CD14-positive monocyte (primary cell): ENCODE results near the gene HSPA12B. TPM values are rescaled to one million over a fixed set of nuclear protein-coding genes. Genes with fewer than 3 reads are reported as not detected.

Experiments
- DNase-seq, 3 donors: peaks; one replicate each; pipeline ENCODE4 v3.0.0-alpha.2; 2011 to 2022
- H2AFZ ChIP-seq: 2 replicates; pipeline ENCODE4 v1.6.0; 2012; ENCODE audit warnings: mild to moderate bottlenecking, low read depth, low read length, inconsistent platforms; ENCODE audit not compliant: insufficient read depth, poor library complexity, severe bottlenecking
- H3K27ac ChIP-seq, 2 donors: 1 replicate in 1 of 2; 2 replicates in 1 of 2; pipeline ENCODE4 v1.5.1; 2012 to 2013; ENCODE audit warnings: low read length in 2 of 2, control low read depth in 1 of 2, inconsistent platforms in 1 of 2, low read depth in 1 of 2, mild to moderate bottlenecking in 1 of 2
- H3K27me3 ChIP-seq, 2 donors: one replicate each; pipeline versions ENCODE4 v1.6.0 to v1.6.1; 2011 to 2013; ENCODE audit warnings: low read length in 2 of 2; ENCODE audit not compliant: control insufficient read depth in 2 of 2, insufficient read depth in 2 of 2
- H3K36me3 ChIP-seq, 2 donors: replicated peaks in 1 of 2; 1 replicate in 1 of 2; 2 replicates in 1 of 2; pipeline versions ENCODE4 v1.5.1 to v1.6.1; 2012 to 2013; ENCODE audit warnings: low read length in 2 of 2, control low read depth in 1 of 2, inconsistent platforms in 1 of 2, mild to moderate bottlenecking in 1 of 2; ENCODE audit not compliant: insufficient read depth in 2 of 2, control insufficient read depth in 1 of 2
- H3K4me1 ChIP-seq, 2 donors: 1 replicate in 1 of 2; 2 replicates in 1 of 2; pipeline versions ENCODE4 v1.5.1 to v1.6.1; 2012 to 2013; ENCODE audit warnings: low read length in 2 of 2, control low read depth in 1 of 2, inconsistent platforms in 1 of 2, mild to moderate bottlenecking in 1 of 2, moderate library complexity in 1 of 2; ENCODE audit not compliant: insufficient read depth in 2 of 2, control insufficient read depth in 1 of 2
- H3K4me2 ChIP-seq: replicated peaks from 2 replicates; pipeline ENCODE3; 2012; ENCODE audit warnings: low read length, moderate library complexity, mild to moderate bottlenecking; ENCODE audit not compliant: poor library complexity, severe bottlenecking; ENCODE audit errors: extremely low read depth
- H3K4me3 ChIP-seq, 3 experiments: fragments of 200-600 bp in 1 of 3; sonication (generic) in 1 of 3; replicated peaks in 1 of 3; 1 replicate in 2 of 3; 2 replicates in 1 of 3; pipeline ENCODE4 v1.5.1; 2011 to 2013; ENCODE audit warnings: low read length in 3 of 3, mild to moderate bottlenecking in 3 of 3, control low read depth in 2 of 3, low read depth in 2 of 3, inconsistent platforms in 1 of 3, moderate library complexity in 1 of 3
- H3K79me2 ChIP-seq: 2 replicates; pipeline ENCODE4 v1.6.0; 2012; ENCODE audit warnings: mild to moderate bottlenecking, control low read depth, inconsistent platforms, low read length, moderate library complexity; ENCODE audit not compliant: insufficient read depth
- H3K9ac ChIP-seq: 2 replicates; pipeline ENCODE4 v1.6.0; 2017; ENCODE audit warnings: low read length, mild to moderate bottlenecking; ENCODE audit not compliant: insufficient read depth, poor library complexity, severe bottlenecking
- H3K9me3 ChIP-seq, 2 donors: replicated peaks in 1 of 2; 1 replicate in 1 of 2; 2 replicates in 1 of 2; pipeline versions ENCODE4 v1.5.1 to v1.6.1; 2012 to 2013; ENCODE audit warnings: low read length in 2 of 2, control low read depth in 1 of 2; ENCODE audit not compliant: control insufficient read depth in 1 of 2, insufficient read depth in 1 of 2
- H4K20me1 ChIP-seq: 2 replicates; pipeline ENCODE4 v1.6.0; 2012; ENCODE audit warnings: mild to moderate bottlenecking, low read length, control low read depth, moderate library complexity; ENCODE audit not compliant: insufficient read depth
- H3K27ac Mint-ChIP-seq, 7 donors: one replicate each; pipeline ENCODE4 v1.8.0; 2020; ENCODE audit warnings: mild to moderate bottlenecking in 7 of 7, mixed read lengths in 7 of 7, moderate library complexity in 6 of 7, inconsistent platforms in 2 of 7
- H3K27me3 Mint-ChIP-seq, 3 donors: one replicate each; pipeline ENCODE4 v1.8.0; 2021 to 2022; ENCODE audit warnings: low read depth in 3 of 3, mild to moderate bottlenecking in 3 of 3, mixed read lengths in 3 of 3, moderate library complexity in 3 of 3, inconsistent platforms in 1 of 3
- H3K36me3 Mint-ChIP-seq, 2 donors: one replicate each; pipeline ENCODE4 v1.8.0; 2020; ENCODE audit warnings: mixed read lengths in 2 of 2, inconsistent platforms in 1 of 2, mild to moderate bottlenecking in 1 of 2
- H3K4me1 Mint-ChIP-seq: one replicate; pipeline ENCODE4 v1.8.0; 2020; ENCODE audit warnings: mild to moderate bottlenecking, mixed read lengths
- H3K4me3 Mint-ChIP-seq, 2 donors: one replicate each; pipeline ENCODE4 v1.8.0; 2020; ENCODE audit warnings: mild to moderate bottlenecking in 2 of 2, mixed read lengths in 2 of 2, moderate library complexity in 1 of 2
- H3K9me3 Mint-ChIP-seq, 7 donors: one replicate each; pipeline ENCODE4 v1.8.0; 2020 to 2022; ENCODE audit warnings: mixed read lengths in 7 of 7, mild to moderate bottlenecking in 6 of 7, moderate library complexity in 6 of 7, inconsistent platforms in 2 of 7
- WGBS: methylation state at CpG from one replicate; pipeline ENCODE4 v1.1.5; 2013; ENCODE audit warnings: missing lambda C conversion rate; ENCODE audit not compliant: insufficient coverage; 5-methylcytosine and 5-hydroxymethylcytosine counted together
- intact Hi-C, 2 donors: fragments of 100-400 bp; cut with micrococcal nuclease; formaldehyde crosslinking; loops; one replicate each; pipeline versions ENCODE4 v1.15.0 to v1.15.1; 2023
- polyA plus RNA-seq, 3 donors: library from polyadenylated mRNA; depleted of rRNA in 1 of 3; unstranded in 2 of 3; stranded (reverse) in 1 of 3; fragments of 300-500 nt in 2 of 3; fragments of >200 nt in 1 of 3; fragmentation: Illumina TruSeq in 2 of 3; gene quantifications; 1 replicate in 2 of 3; 2 replicates in 1 of 3; pipeline ENCODE4 v1.2.3, GENCODE V29; 2012 to 2021
- TF ChIP-seq, protein P1 (sequence below): fragments of 200-600 bp; IDR thresholded peaks from one replicate; pipeline ENCODE4 v1.8.0; 2022; ENCODE audit warnings: antibody characterized with exemption, mild to moderate bottlenecking

The HSPA12B gene
- polyA plus RNA-seq, 3 donors = not detected

DNA sequence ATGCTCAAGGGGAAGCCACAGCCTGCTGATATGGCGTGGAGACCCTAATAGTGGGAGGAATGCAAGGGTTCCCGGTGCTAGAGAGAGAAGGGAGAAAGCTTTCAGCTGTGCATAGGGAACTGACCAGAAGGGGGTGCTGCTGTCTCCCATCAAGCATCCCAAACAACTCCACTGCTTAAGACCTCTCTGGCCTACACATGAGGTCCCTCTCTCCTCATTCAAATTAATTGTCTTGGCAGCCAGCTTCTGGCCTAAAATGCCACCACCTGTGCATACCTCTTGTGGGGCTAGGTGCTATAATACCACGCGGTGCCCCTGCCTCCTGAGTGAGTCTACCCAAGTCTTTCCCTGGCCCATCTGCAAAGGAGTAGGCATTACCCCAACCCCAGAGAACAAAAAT is 20.6 kb downstream of the HSPA12B start:
- H3K27me3 Mint-ChIP-seq = peaks cover 2 to 4% (median 2%) of the 10 kb centered on the region in 3 donors
- peak overlapping the region in 3 of 7 donors; percentile 13 to 71 (median 42) for H3K27ac Mint-ChIP-seq
- Histone ChIP-seq H3K4me2 (no peak overlapping the region), H4K20me1 (peaks cover 38% of the 10 kb centered on the region), H2AFZ (no peak overlapping the region), H3K4me1 (peaks cover 22 to 42% of the 10 kb centered on the region in 2 donors), H3K27ac (no peak overlapping the region), H3K79me2 (peaks cover 25% of the 10 kb centered on the region), H3K9ac (no peak overlapping the region), H3K36me3 (peaks cover 33 to 56% of the 10 kb centered on the region in 2 donors), H3K9me3 (no peaks in the 10 kb centered on the region), H3K27me3 (no peaks in the 10 kb centered on the region), H3K4me3 (no peak overlapping the region)
- WGBS = 70% methylated on average over 2 of the region's 4 CpGs
- no peak overlapping the region for H3K4me3 Mint-ChIP-seq
- H3K36me3 Mint-ChIP-seq = peaks cover 47 to 58% of the 10 kb centered on the region in 2 donors
- peaks cover 29% of the 10 kb centered on the region for H3K4me1 Mint-ChIP-seq
- no peaks in the 10 kb centered on the region for H3K9me3 Mint-ChIP-seq
- TF ChIP-seq, protein P1, sequence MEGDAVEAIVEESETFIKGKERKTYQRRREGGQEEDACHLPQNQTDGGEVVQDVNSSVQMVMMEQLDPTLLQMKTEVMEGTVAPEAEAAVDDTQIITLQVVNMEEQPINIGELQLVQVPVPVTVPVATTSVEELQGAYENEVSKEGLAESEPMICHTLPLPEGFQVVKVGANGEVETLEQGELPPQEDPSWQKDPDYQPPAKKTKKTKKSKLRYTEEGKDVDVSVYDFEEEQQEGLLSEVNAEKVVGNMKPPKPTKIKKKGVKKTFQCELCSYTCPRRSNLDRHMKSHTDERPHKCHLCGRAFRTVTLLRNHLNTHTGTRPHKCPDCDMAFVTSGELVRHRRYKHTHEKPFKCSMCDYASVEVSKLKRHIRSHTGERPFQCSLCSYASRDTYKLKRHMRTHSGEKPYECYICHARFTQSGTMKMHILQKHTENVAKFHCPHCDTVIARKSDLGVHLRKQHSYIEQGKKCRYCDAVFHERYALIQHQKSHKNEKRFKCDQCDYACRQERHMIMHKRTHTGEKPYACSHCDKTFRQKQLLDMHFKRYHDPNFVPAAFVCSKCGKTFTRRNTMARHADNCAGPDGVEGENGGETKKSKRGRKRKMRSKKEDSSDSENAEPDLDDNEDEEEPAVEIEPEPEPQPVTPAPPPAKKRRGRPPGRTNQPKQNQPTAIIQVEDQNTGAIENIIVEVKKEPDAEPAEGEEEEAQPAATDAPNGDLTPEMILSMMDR = peak; percentile 81
- intact Hi-C loops = loop anchor here in 1 of 2 donors (1.0 kb wide), 1 partner anchor 102 kb away; no protein-coding TSS in a partner anchor
- peak; percentile 60 to 67 (median 66) for DNase-seq

- Histone ChIP-seq H3K9ac (no peak overlapping the region), H3K36me3 (peaks cover 39 to 62% of the 10 kb centered on the region in 2 donors), H2AFZ (no peak overlapping the region), H3K4me1 (peaks cover 24 to 48% of the 10 kb centered on the region in 2 donors), H3K4me3 (no peak overlapping the region), H3K27ac (no peak overlapping the region), H3K79me2 (peaks cover 31% of the 10 kb centered on the region), H3K27me3 (no peaks in the 10 kb centered on the region), H3K9me3 (no peaks in the 10 kb centered on the region), H4K20me1 (peaks cover 39% of the 10 kb centered on the region), H3K4me2 (no peak overlapping the region)
- H3K9me3 Mint-ChIP-seq = no peaks in the 10 kb centered on the region
- 90% methylated on average over 17 of the region's 26 CpGs for WGBS
- DNase-seq = no peak
- peaks cover 52 to 64% of the 10 kb centered on the region in 2 donors for H3K36me3 Mint-ChIP-seq
- no peak overlapping the region for H3K4me3 Mint-ChIP-seq
- peak overlapping the region in 3 of 7 donors; percentile 13 to 71 (median 42) for H3K27ac Mint-ChIP-seq
- intact Hi-C loops = loop anchor here in 1 of 2 donors (1.0 kb wide), 1 partner anchor 102 kb away; no protein-coding TSS in a partner anchor
- H3K27me3 Mint-ChIP-seq = peaks cover 0 to 4% (median 2%) of the 10 kb centered on the region in 3 donors
- TF ChIP-seq, protein P1 = no peak
- H3K4me1 Mint-ChIP-seq = peaks cover 35% of the 10 kb centered on the region
Observed at GRCh38 chr20:3753501-3754275, 21.2 kb downstream of the HSPA12B start.
